HUES48 (cell line): ENCODE measurements around the gene MICU2.

Source experiments
- H3K27ac ChIP-seq: one replicate; pipeline ENCODE4 v1.7.0; 2013; ENCODE audit warnings: low read depth, low read length, inconsistent platforms
- H3K27me3 ChIP-seq: 2 replicates; pipeline ENCODE4 v1.6.1; 2013; ENCODE audit warnings: mild to moderate bottlenecking, low read length; ENCODE audit not compliant: control insufficient read depth, insufficient read depth
- H3K36me3 ChIP-seq: 2 replicates; pipeline ENCODE4 v1.6.1; 2013; ENCODE audit warnings: low read length; ENCODE audit not compliant: control insufficient read depth, insufficient read depth
- H3K4me1 ChIP-seq: 2 replicates; pipeline ENCODE4 v1.6.1; 2013; ENCODE audit warnings: mild to moderate bottlenecking, low read length; ENCODE audit not compliant: control insufficient read depth, insufficient read depth
- H3K4me3 ChIP-seq: 2 replicates; pipeline ENCODE4 v1.5.1; 2013; ENCODE audit warnings: mild to moderate bottlenecking, low read depth, low read length
- H3K9ac ChIP-seq: 2 replicates; pipeline ENCODE4 v1.6.1; 2013; ENCODE audit warnings: mild to moderate bottlenecking, low read depth, low read length, moderate library complexity
- H3K9me3 ChIP-seq: 2 replicates; pipeline ENCODE4 v1.6.1; 2013; ENCODE audit warnings: low read length; ENCODE audit not compliant: control insufficient read depth, insufficient read depth

The MICU2 gene

GRCh38 chr13:21530656-21531055 is 73.3 kb downstream of the MICU2 start:
- H3K9me3 ChIP-seq = no peaks in the 10 kb centered on the region
- H3K36me3 ChIP-seq = no peaks in the 10 kb centered on the region
- H3K9ac ChIP-seq = no peak overlapping the region
- H3K4me3 ChIP-seq = no peak overlapping the region
- H3K4me1 ChIP-seq = no peaks in the 10 kb centered on the region
- H3K27ac ChIP-seq = no peak overlapping the region
- H3K27me3 ChIP-seq = no peaks in the 10 kb centered on the region

DNA sequence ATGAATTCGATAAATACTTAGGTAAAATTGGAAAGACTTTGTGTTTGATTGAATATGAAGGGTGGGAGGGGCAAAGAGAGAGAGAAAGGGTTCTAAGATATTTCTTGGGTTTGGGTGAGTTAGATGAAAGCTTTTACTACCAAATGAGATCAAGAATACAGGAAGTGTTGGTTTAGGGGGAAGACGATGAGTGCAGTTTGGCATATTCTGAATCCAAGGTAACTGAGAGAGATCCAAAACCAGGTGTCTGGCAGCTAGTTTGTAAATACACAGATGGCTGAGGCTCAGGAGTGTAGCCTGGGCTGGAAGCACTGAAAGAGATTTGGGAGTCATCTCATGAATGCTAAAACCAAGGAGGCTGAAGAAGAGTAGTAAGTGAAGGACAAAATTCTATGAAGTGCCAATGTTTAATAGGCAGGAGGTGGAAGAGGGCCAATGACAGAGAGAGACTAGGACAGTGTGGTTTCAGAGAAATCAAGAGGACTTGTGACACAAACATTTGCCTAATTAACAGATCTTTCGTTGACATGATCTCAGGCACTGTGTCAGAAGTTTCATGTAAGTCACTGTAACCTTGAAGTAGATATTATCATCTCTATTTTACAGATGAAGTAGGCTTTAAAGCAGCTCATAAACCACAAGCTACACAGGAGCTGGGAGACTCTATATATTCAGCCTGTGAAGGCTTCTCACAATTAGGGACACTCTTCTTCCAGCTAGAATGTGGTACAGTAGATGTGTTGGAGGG is 74.7 kb downstream of the MICU2 start:
- Histone ChIP-seq H3K27ac (no peak overlapping the region), H3K36me3 (no peaks in the 10 kb centered on the region)

GRCh38 chr13:21528616-21529015 is 75.4 kb downstream of the MICU2 start:
- no peaks in the 10 kb centered on the region for H3K36me3 ChIP-seq
- no peak overlapping the region for H3K9ac ChIP-seq
- H3K27ac ChIP-seq = no peak overlapping the region

More for the DNA sequence above, 74.7 kb downstream of the MICU2 start:
- Histone ChIP-seq H3K9me3 (no peaks in the 10 kb centered on the region), H3K4me1 (no peaks in the 10 kb centered on the region), H3K27me3 (no peaks in the 10 kb centered on the region), H3K4me3 (no peak overlapping the region), H3K9ac (no peak overlapping the region)

GRCh38 chr13:21526707-21527540 is 77.0 kb downstream of the MICU2 start:
- H3K9ac ChIP-seq = no peak overlapping the region
- no peaks in the 10 kb centered on the region for H3K9me3 ChIP-seq
- H3K27ac ChIP-seq = no peak overlapping the region
- no peaks in the 10 kb centered on the region for H3K36me3 ChIP-seq
- H3K4me1 ChIP-seq = no peaks in the 10 kb centered on the region
- H3K27me3 ChIP-seq = no peaks in the 10 kb centered on the region
- H3K4me3 ChIP-seq = no peak overlapping the region

More at GRCh38 chr13:21528616-21529015, 75.4 kb downstream of the MICU2 start:
- Histone ChIP-seq H3K27me3 (no peaks in the 10 kb centered on the region), H3K9me3 (no peaks in the 10 kb centered on the region), H3K4me3 (no peak overlapping the region), H3K4me1 (no peaks in the 10 kb centered on the region)

GRCh38 chr13:21522847-21523246 is 81.1 kb downstream of the MICU2 start:
- Histone ChIP-seq H3K9me3 (no peaks in the 10 kb centered on the region), H3K9ac (no peak overlapping the region), H3K27ac (no peak overlapping the region), H3K27me3 (no peaks in the 10 kb centered on the region), H3K4me3 (no peak overlapping the region), H3K36me3 (peaks cover 8% of the 10 kb centered on the region), H3K4me1 (no peaks in the 10 kb centered on the region)

DNA sequence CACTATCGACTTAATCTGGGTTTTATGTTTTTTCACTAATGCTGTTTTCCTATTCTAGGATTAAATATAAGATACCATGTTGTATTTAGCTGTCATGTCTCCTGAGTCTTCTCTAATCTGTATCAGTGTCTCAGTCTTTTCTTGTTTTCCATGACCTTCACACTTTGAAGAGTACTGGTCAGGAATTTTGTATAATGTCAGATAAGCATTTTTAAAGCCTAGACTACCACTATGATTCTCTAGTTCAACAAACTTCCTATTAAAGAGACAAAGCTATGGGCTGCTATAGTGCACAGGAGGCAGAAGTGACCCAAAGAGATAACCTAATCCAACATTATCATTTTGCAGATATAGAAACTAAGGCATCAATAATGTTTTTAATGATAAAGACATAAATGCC is 81.8 kb downstream of the MICU2 start:
- H3K27ac ChIP-seq = no peak overlapping the region
- H3K9me3 ChIP-seq = no peaks in the 10 kb centered on the region
- H3K4me3 ChIP-seq = no peak overlapping the region
- peaks cover 8% of the 10 kb centered on the region for H3K36me3 ChIP-seq
- no peaks in the 10 kb centered on the region for H3K4me1 ChIP-seq
- H3K27me3 ChIP-seq = no peaks in the 10 kb centered on the region
- no peak overlapping the region for H3K9ac ChIP-seq

DNA sequence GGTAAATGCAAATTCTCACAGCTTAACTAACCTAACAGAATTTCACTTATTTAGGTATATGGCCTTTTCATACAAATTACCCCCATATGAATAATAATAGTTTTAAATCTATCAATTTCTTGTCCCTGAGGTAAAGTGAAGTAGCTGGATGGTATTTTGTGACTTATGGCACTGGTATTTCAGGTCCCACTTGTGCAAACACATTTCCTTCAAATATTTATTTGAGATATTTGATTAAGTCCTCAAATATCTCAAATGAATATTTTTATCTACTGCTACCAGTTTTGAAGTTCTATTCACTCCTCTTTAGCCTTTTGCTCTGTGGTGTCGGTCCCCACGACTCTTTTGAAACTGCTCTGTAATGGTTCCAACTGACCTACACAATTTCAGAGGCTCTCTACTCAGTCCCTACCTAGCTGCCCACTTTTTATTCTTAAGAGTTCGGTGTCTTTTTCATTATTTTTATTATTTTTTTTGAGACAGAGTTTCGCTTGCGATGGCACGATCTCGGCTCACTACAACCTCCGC is 85.3 kb downstream of the MICU2 start:
- Histone ChIP-seq H3K27ac (no peak overlapping the region), H3K36me3 (peaks cover 13% of the 10 kb centered on the region)

DNA sequence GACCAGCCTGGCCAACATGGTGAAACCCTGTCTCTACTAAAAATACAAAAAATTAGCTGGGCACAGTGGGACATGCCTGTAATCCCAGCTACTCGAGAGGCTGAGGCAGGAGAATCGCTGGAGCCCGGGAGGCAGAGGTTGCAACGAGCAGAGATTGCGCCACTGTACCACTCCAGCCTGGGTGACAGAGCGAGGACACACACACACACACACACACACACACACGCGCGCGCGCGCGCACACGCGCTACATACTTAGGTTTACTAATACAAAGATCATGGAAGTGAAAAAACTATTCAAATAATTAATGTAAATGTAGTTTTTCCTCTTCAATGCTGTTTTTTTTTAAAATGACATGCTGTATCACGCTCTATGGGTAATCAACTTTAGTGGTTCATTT is 86.4 kb downstream of the MICU2 start:
- no peak overlapping the region for H3K9ac ChIP-seq
- no peak overlapping the region for H3K4me3 ChIP-seq
- H3K36me3 ChIP-seq = peaks cover 13% of the 10 kb centered on the region
- no peaks in the 10 kb centered on the region for H3K27me3 ChIP-seq
- H3K4me1 ChIP-seq = no peaks in the 10 kb centered on the region
- no peak overlapping the region for H3K27ac ChIP-seq
- H3K9me3 ChIP-seq = no peaks in the 10 kb centered on the region

More for the DNA sequence above, 85.3 kb downstream of the MICU2 start:
- no peaks in the 10 kb centered on the region for H3K4me1 ChIP-seq
- no peaks in the 10 kb centered on the region for H3K9me3 ChIP-seq
- H3K27me3 ChIP-seq = no peaks in the 10 kb centered on the region
- H3K9ac ChIP-seq = no peak overlapping the region
- no peak overlapping the region for H3K4me3 ChIP-seq

DNA sequence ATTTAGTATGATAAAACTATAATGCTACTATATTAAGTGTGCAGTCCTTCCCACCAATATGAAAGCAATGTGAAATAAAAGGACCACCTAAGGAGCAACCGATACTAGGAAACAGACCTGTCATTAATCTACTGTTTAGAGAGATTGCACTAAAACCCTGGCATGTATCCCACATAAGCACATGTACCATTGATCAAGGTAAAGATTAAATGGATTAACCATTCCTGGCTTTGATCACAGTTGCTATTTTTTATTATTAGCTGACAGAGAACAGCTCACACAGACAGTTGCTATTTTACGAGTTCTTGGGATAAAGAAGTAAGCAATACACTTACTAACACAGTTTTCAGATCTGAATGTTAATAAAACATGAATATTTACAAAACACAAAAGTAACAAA is 87.2 kb downstream of the MICU2 start:
- no peaks in the 10 kb centered on the region for H3K9me3 ChIP-seq
- no peak overlapping the region for H3K27ac ChIP-seq
- H3K4me1 ChIP-seq = no peaks in the 10 kb centered on the region
- no peak overlapping the region for H3K9ac ChIP-seq
- no peaks in the 10 kb centered on the region for H3K27me3 ChIP-seq
- H3K36me3 ChIP-seq = peaks cover 13% of the 10 kb centered on the region
- H3K4me3 ChIP-seq = no peak overlapping the region

- H3K9me3 ChIP-seq = no peaks in the 10 kb centered on the region
- H3K27ac ChIP-seq = no peak overlapping the region
- no peaks in the 10 kb centered on the region for H3K4me1 ChIP-seq
- no peak overlapping the region for H3K4me3 ChIP-seq
- peaks cover 7% of the 10 kb centered on the region for H3K36me3 ChIP-seq
- no peak overlapping the region for H3K9ac ChIP-seq
- no peaks in the 10 kb centered on the region for H3K27me3 ChIP-seq
These were observed 92.1 kb downstream of the MICU2 start for GRCh38 chr13:21511849-21512248.

- no peak overlapping the region for H3K9ac ChIP-seq
- H3K27ac ChIP-seq = no peak overlapping the region
- H3K4me3 ChIP-seq = no peak overlapping the region
- H3K4me1 ChIP-seq = no peaks in the 10 kb centered on the region
- H3K36me3 ChIP-seq = 0 out of 2 replicates have a peak, but pooled peaks cover 7% of the 10 kb centered on the region
- no peaks in the 10 kb centered on the region for H3K9me3 ChIP-seq
- no peaks in the 10 kb centered on the region for H3K27me3 ChIP-seq
These were observed 99.6 kb downstream of the MICU2 start for GRCh38 chr13:21504379-21504778.
